Subcutaneous abdominal adipose tissue (tissue), 5 donors: ENCODE results near the gene NEUROD4.

Experiments used
- H3K27ac ChIP-seq: one replicate; pipeline ENCODE4 v1.7.0; 2013; ENCODE audit warnings: low read depth, mild to moderate bottlenecking, inconsistent platforms, low read length, moderate library complexity
- H3K27me3 ChIP-seq, 5 donors: one replicate each; pipeline ENCODE4 v1.7.0; 2013; ENCODE audit warnings: low read length in 5 of 5, inconsistent platforms in 1 of 5; ENCODE audit not compliant: control insufficient read depth in 5 of 5, insufficient read depth in 4 of 5
- H3K36me3 ChIP-seq, 5 donors: one replicate each; pipeline ENCODE4 v1.7.0; 2013; ENCODE audit warnings: low read length in 5 of 5; ENCODE audit not compliant: control insufficient read depth in 5 of 5, insufficient read depth in 5 of 5
- H3K4me1 ChIP-seq, 5 donors: one replicate each; pipeline ENCODE4 v1.7.0; 2013; ENCODE audit warnings: low read length in 5 of 5, mild to moderate bottlenecking in 3 of 5, moderate library complexity in 1 of 5; ENCODE audit not compliant: control insufficient read depth in 5 of 5, insufficient read depth in 5 of 5
- H3K4me3 ChIP-seq, 5 donors: one replicate each; pipeline ENCODE4 v1.7.0; 2013; ENCODE audit warnings: low read length in 5 of 5, low read depth in 1 of 5
- H3K9ac ChIP-seq, 5 donors: one replicate each; pipeline ENCODE4 v1.7.0; 2013; ENCODE audit warnings: low read length in 5 of 5, mild to moderate bottlenecking in 4 of 5, moderate library complexity in 3 of 5
- H3K9me3 ChIP-seq, 5 donors: one replicate each; pipeline ENCODE4 v1.7.0; 2013; ENCODE audit warnings: low read length in 5 of 5; ENCODE audit not compliant: control insufficient read depth in 5 of 5
- donor health status: healthy.
- donor health status: healthy.
- donor health status: healthy.
- donor health status: healthy.
- donor health status: healthy.

Gene NEUROD4

GRCh38 chr12:55034218-55034617 is 14.4 kb downstream of the NEUROD4 start:
- Histone ChIP-seq H3K4me3 (no peak overlapping the region), H3K27me3 (peaks cover 0 to under 1% (median 0%) of the 10 kb centered on the region in 5 donors), H3K27ac (no peak overlapping the region), H3K36me3 (no peaks in the 10 kb centered on the region), H3K4me1 (no peaks in the 10 kb centered on the region), H3K9ac (no peak overlapping the region), H3K9me3 (peaks cover 0 to 2% (median 0%) of the 10 kb centered on the region in 5 donors)

DNA sequence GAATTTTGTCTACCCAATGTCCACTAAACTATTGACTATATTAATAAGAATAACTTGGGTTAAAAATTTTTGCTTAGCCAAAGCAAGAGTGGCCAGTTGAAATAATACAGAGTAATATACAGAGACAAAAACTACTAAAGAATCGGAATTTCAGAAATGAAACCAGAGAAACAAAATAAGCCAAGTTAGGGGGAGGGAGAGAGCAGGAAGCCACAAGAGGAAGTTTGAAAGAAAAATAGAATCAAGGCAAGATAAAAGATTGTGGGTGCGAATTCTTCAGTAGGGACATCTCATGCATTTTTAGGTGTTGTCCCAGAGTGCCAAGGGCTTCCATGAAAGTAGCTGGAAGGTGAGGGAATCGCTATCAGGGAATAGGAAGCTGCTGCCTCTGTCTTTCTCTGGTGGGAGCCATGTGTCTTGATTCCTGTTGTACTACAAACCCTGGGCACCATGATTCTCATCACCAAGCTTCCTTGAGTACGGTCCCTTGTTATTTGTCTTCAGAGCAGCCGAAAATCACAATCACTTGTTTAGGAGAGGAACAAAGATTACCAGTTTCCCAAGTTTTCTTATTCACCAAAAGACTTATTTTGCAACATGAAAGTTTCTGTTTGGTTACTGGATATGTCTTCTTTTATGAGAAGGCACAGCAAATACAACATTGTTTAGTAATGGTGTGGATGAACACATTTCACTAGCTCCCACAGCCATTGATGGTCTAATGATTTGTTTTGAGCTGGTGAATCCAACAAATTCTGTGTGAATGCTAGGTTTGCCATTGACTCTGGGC is 16.7 kb downstream of the NEUROD4 start:
- Histone ChIP-seq H3K9me3 (no peaks in the 10 kb centered on the region), H3K9ac (no peak overlapping the region), H3K4me3 (no peak overlapping the region), H3K27ac (no peak overlapping the region), H3K4me1 (no peaks in the 10 kb centered on the region), H3K27me3 (peaks cover 0 to 4% (median 0%) of the 10 kb centered on the region in 5 donors), H3K36me3 (no peaks in the 10 kb centered on the region)

DNA sequence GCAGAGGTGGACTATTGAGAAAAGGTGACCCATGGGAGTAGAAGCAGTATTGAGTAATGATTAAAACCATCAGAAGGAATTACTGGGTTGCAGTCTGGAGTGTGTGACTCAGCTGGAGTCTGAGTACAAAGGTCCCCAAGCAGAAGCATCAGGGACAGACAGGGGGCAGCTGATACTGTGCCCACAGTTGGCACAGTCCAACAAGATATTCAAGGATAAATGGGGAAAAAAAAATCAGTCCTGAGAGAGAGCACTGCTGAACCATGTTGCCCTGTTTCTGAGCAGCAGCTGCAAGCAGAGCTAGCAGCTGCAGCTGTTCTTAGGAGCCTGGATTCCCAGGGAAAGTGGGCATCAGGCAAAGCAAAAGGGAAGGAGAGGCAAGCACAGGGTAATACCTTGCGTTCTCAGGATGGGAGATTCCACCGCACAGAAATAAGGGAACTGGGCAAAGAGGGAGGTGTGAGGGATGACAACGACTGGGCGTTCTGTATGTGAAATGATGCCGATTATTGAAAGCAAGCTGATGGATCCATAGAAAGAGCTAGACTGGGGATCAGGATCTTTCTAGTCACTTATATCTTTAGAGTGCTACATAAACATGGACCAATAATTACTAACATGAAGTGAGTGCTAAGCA is 17.7 kb downstream of the NEUROD4 start:
- H3K27ac ChIP-seq, result no peak overlapping the region
- H3K9ac ChIP-seq, result no peak overlapping the region
- H3K4me3 ChIP-seq, result no peak overlapping the region
- H3K9me3 ChIP-seq, result no peaks in the 10 kb centered on the region
- peaks cover 0 to 4% (median 0%) of the 10 kb centered on the region in 5 donors for H3K27me3 ChIP-seq
- no peaks in the 10 kb centered on the region for H3K36me3 ChIP-seq
- H3K4me1 ChIP-seq, result no peaks in the 10 kb centered on the region

GRCh38 chr12:55039395-55040354 is 19.9 kb downstream of the NEUROD4 start:
- no peak overlapping the region for H3K4me3 ChIP-seq
- peaks cover 0 to 4% (median 0%) of the 10 kb centered on the region in 5 donors for H3K27me3 ChIP-seq
- H3K4me1 ChIP-seq, result no peaks in the 10 kb centered on the region
- H3K27ac ChIP-seq, result no peak overlapping the region
- no peaks in the 10 kb centered on the region for H3K9me3 ChIP-seq
- no peak overlapping the region for H3K9ac ChIP-seq
- H3K36me3 ChIP-seq, result no peaks in the 10 kb centered on the region

DNA sequence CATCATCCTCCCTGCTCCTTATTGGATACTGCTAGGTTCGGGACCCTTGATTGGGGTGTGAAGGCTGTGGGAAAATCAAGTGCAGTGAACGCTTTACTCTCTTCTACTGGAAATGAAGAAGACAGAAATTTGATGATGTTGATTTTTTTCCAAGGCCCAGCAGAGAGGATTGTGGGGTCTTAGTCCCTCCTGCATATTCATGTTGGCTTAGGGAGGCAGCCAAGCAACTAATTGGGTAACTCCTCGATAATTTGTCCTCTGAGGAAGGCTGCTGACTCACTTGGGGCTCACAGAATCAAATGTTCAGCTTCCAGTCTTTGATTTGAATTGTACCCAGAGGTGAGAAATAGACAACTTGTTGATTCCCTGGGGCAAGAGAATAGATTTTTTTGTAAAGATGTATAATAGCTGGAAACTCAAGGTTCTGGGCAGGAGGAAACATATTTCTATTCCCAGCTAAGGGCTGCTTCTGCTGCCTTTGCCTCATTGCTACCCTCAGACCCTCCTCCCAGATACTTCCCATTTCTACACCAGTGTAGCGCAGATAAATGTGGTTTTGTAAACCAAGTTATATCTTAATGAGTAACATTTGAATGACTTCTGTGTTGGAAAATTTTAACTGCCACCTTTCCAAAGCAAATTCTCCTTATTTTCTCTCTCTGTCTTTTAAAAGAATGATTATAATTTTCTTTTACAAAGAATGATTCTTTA is 21.7 kb downstream of the NEUROD4 start:
- Histone ChIP-seq H3K36me3 (no peaks in the 10 kb centered on the region), H3K9ac (no peak overlapping the region), H3K4me3 (no peak overlapping the region), H3K27ac (no peak overlapping the region), H3K27me3 (peaks cover 0 to 4% (median 0%) of the 10 kb centered on the region in 5 donors), H3K9me3 (no peaks in the 10 kb centered on the region), H3K4me1 (no peaks in the 10 kb centered on the region)

- Histone ChIP-seq H3K27ac (no peak overlapping the region), H3K27me3 (peaks cover 0 to 4% (median 0%) of the 10 kb centered on the region in 5 donors), H3K4me1 (no peaks in the 10 kb centered on the region), H3K4me3 (no peak overlapping the region), H3K9ac (no peak overlapping the region), H3K36me3 (no peaks in the 10 kb centered on the region), H3K9me3 (no peaks in the 10 kb centered on the region)
These were observed 23.8 kb downstream of the NEUROD4 start for GRCh38 chr12:55043542-55043941.

DNA sequence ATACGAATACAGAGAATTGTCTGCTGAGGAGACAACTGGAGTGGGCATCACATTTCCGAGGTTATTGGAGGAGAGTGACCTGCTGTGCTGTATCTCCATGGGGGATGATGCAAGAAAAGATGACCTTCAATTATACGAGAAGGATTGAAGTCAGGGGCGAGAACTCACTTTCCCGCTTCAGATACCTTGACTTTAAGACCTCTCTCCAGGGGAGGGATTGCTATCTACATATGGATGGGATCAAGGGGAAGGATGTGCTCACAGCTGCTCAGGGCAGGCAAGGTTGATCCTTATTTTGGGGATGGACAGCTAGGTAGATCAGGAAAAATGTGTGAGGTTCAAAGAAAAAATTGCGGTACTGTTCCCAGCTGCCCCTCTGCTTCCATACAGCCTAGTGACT is 24.4 kb downstream of the NEUROD4 start:
- Histone ChIP-seq H3K9ac (no peak overlapping the region), H3K4me3 (no peak overlapping the region), H3K36me3 (no peaks in the 10 kb centered on the region), H3K27ac (no peak overlapping the region), H3K27me3 (peaks cover 0 to 4% (median 0%) of the 10 kb centered on the region in 5 donors), H3K9me3 (no peaks in the 10 kb centered on the region), H3K4me1 (no peaks in the 10 kb centered on the region)

DNA sequence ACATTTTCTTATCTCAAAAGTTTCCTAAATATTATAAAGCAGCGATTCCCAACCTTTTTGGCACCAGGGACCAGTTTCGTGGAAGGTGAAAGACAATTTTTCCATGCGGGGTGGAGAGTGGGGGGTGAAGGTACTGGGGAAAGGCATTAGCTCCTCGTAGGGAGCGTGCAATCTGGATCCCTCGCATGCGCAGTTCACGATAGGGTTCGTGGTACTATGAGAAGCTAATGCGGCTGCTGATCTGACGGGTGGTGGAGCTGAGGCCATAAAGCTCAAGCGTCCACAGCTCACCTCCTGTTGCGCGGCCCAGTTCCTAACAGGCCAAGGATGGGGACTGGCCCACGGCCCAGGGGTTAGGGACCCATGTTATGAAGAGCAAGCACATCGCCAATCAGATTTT is 29.9 kb downstream of the NEUROD4 start:
- Histone ChIP-seq H3K4me1 (no peaks in the 10 kb centered on the region), H3K9ac (no peak overlapping the region), H3K27me3 (no peaks in the 10 kb centered on the region), H3K4me3 (no peak overlapping the region), H3K27ac (no peak overlapping the region), H3K36me3 (no peaks in the 10 kb centered on the region), H3K9me3 (no peaks in the 10 kb centered on the region)

- no peak overlapping the region for H3K27ac ChIP-seq
- H3K36me3 ChIP-seq, result no peaks in the 10 kb centered on the region
- H3K4me1 ChIP-seq, result no peaks in the 10 kb centered on the region
- no peak overlapping the region for H3K9ac ChIP-seq
- H3K27me3 ChIP-seq, result no peaks in the 10 kb centered on the region
- no peak overlapping the region for H3K4me3 ChIP-seq
- no peaks in the 10 kb centered on the region for H3K9me3 ChIP-seq
These were observed 31.6 kb downstream of the NEUROD4 start for GRCh38 chr12:55051197-55051947.
